ENCODE results near the gene IER2.

IER2 gene

DNA sequence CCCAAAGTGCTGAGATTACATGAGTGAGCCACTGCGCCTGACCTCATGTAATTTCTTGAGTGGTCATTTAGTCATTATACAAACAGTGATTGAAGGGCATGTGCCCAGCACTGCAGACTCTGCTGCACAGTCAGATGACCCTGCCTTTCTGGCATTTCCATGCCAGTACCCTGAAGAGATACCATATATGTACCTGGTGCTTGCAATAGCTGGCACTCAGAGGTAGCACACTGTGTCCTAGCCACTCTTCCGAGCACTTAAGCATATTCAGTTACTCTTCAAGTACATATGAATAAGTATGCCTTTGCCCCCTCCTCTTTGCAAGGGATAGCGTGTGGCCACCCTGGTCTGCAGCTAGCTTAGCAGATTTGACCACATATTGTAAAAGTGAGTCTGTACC, 15.6 kb upstream of the IER2 start:
- no peak for DNase-seq (ENCODE audit: low spot score)
- in situ Hi-C loops (cut with MboI; ENCODE audit: low pct_unique_long_range_greater_than_20kb, low sequenced_read_pairs, unreplicated experiment), result no loop called here
- TF ChIP-seq, protein P1, sequence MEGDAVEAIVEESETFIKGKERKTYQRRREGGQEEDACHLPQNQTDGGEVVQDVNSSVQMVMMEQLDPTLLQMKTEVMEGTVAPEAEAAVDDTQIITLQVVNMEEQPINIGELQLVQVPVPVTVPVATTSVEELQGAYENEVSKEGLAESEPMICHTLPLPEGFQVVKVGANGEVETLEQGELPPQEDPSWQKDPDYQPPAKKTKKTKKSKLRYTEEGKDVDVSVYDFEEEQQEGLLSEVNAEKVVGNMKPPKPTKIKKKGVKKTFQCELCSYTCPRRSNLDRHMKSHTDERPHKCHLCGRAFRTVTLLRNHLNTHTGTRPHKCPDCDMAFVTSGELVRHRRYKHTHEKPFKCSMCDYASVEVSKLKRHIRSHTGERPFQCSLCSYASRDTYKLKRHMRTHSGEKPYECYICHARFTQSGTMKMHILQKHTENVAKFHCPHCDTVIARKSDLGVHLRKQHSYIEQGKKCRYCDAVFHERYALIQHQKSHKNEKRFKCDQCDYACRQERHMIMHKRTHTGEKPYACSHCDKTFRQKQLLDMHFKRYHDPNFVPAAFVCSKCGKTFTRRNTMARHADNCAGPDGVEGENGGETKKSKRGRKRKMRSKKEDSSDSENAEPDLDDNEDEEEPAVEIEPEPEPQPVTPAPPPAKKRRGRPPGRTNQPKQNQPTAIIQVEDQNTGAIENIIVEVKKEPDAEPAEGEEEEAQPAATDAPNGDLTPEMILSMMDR (IDR thresholded peaks at IDR 0.05; ENCODE audit: extremely low read depth, insufficient read depth, missing control alignments), result no peak

DNA sequence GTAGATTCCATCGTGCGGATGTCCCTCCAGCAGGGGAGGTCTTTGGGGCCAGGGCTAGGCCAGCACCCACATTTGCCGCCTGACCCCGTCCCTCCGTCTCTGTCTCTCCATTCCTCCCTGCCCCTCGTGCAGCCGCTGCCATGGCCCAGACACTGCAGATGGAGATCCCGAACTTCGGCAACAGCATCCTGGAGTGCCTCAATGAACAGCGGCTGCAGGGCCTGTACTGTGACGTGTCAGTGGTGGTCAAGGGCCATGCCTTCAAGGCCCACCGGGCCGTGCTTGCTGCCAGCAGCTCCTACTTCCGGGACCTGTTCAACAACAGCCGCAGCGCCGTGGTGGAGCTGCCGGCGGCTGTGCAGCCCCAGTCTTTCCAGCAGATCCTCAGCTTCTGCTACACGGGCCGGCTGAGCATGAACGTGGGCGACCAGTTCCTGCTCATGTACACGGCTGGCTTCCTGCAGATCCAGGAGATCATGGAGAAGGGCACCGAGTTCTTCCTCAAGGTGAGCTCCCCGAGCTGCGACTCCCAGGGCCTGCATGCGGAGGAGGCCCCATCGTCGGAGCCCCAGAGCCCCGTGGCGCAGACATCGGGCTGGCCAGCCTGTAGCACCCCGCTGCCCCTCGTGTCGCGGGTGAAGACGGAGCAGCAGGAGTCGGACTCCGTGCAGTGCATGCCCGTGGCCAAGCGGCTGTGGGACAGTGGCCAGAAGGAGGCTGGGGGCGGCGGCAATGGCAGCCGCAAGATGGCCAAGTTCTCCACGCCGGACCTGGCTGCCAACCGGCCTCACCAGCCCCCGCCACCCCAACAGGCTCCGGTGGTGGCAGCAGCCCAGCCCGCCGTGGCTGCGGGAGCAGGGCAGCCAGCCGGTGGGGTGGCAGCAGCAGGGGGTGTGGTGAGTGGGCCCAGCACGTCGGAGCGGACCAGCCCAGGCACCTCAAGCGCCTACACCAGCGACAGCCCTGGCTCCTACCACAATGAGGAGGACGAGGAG, 14.8 kb upstream of the IER2 start:
- TF ChIP-seq, protein P1 (IDR thresholded peaks at IDR 0.05; ENCODE audit: extremely low read depth, insufficient read depth, missing control alignments), result no peak
- no peak for DNase-seq (ENCODE audit: low spot score)
- in situ Hi-C loops (cut with MboI; ENCODE audit: low pct_unique_long_range_greater_than_20kb, low sequenced_read_pairs, unreplicated experiment), result no loop called here

DNA sequence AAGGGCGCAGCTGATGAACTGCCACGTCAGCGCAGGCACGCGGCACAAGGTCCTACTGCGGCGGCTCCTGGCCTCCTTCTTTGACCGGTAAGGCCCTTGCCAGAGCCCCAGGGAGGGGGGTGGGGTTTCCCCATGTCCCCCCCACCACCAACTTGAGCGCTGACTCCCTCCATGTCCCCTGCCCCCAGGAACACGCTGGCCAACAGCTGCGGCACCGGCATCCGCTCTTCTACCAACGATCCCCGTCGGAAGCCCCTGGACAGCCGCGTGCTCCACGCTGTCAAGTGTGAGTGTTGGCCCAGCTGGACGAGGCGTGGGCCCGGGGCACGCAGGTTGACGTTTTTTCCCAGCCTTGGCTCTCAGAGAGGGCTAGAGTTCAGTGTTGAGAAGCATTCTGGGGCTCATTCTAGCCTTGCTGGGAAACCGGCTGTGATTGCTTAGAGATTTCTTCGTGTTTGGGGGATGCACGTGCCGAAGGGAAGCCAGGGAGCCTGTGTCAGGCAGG, 12.9 kb upstream of the IER2 start:
- in situ Hi-C loops (cut with MboI; ENCODE audit: low pct_unique_long_range_greater_than_20kb, low sequenced_read_pairs, unreplicated experiment), result no loop called here
- TF ChIP-seq, protein P1 (IDR thresholded peaks at IDR 0.05; ENCODE audit: extremely low read depth, insufficient read depth, missing control alignments), result no peak
- no peak for DNase-seq (ENCODE audit: low spot score)

DNA sequence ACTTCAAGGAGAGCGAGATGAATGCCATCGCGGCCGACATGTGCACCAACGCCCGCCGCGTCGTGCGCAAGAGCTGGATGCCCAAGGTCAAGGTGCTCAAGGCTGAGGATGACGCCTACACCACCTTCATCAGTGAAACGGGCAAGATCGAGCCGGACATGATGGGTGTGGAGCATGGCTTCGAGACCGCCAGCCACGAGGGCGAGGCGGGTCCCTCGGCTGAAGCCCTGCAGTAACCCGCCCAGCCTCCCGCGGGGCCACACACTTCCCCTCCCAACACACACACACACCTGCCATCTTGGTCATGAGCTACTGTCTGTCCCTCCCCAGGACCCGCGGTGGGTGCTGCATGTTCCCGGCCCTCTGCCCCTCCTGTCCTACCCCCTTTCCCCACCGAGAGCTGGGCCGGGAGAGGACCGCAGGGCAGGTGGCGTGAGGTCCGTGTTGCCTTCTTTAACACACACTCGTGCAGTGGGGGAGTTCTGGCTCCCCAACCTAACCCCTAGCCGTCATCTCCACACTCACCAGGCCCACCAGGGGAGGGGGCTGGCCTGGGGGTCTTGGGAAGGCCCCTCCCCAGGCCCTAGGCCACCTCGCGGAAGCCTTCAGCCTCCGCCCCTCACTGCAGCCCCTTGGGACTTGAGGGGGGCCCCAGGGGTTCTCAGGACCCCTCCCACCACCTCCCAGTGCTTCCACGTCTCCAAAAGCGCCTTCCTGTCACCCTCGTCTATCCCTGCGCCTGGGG, 11.9 kb upstream of the IER2 start:
- TF ChIP-seq, protein P1 (IDR thresholded peaks at IDR 0.05; ENCODE audit: extremely low read depth, insufficient read depth, missing control alignments), result no peak
- in situ Hi-C loops (cut with MboI; ENCODE audit: low pct_unique_long_range_greater_than_20kb, low sequenced_read_pairs, unreplicated experiment), result no loop called here
- DNase-seq (ENCODE audit: low spot score), result no peak

- in situ Hi-C loops (cut with MboI; ENCODE audit: low pct_unique_long_range_greater_than_20kb, low sequenced_read_pairs, unreplicated experiment), result no loop called here
These were observed 11.4 kb upstream of the IER2 start for GRCh38 chr19:13138916-13139198.

DNA sequence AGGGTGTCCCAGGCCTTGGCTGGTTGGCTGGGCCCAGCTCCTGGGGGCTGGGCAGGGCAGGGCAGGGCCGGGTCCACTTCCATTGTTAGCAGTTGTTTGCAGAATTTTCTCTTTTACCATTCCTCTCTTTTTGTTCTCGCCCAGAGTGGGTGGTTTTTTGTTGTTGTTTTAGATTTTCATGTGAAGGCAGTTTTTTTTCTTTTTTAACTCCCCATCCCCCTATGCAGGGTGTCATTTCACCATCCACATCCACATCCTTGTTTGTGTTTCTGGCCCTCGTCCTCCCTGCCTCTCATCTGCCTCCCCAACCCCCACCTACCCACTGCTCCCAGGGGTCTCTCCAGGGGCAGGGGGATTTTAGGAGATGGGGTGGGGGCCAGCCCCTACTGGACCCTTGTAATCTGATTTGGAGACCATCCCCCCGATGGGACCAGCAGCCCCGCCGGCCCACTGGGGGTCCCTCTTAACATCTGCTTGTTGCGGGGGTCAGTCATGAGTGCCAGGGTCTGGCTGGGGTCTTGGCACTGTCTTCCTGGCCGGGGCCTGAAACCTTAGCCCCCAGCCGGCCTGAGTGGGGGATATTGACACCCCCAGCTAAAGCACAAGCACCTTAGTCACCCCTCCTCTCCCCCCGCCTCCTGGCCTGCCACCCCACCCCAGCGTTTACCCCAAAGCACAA, 10.4 kb upstream of the IER2 start:
- TF ChIP-seq, protein P1 (IDR thresholded peaks at IDR 0.05; ENCODE audit: extremely low read depth, insufficient read depth, missing control alignments), result no peak
- no peak for DNase-seq (ENCODE audit: low spot score)
- in situ Hi-C loops (cut with MboI; ENCODE audit: low pct_unique_long_range_greater_than_20kb, low sequenced_read_pairs, unreplicated experiment), result no loop called here

More at GRCh38 chr19:13138916-13139198, 11.4 kb upstream of the IER2 start:
- TF ChIP-seq, protein P1 (IDR thresholded peaks at IDR 0.05; ENCODE audit: extremely low read depth, insufficient read depth, missing control alignments), result no peak
- DNase-seq (ENCODE audit: low spot score), result no peak
